ENCODE data around the gene MEGF11.
"Not testable (repeated sequence)": the region's sequence is repeated elsewhere in the genome, so short reads cannot be mapped to it uniquely, and the experiment has no call there.

MEGF11 gene

GRCh38 chr15:66025972-66026371 lies 227.6 kb downstream of the MEGF11 start:
- no peak for DNase-seq (ENCODE audit: low read depth)

DNA sequence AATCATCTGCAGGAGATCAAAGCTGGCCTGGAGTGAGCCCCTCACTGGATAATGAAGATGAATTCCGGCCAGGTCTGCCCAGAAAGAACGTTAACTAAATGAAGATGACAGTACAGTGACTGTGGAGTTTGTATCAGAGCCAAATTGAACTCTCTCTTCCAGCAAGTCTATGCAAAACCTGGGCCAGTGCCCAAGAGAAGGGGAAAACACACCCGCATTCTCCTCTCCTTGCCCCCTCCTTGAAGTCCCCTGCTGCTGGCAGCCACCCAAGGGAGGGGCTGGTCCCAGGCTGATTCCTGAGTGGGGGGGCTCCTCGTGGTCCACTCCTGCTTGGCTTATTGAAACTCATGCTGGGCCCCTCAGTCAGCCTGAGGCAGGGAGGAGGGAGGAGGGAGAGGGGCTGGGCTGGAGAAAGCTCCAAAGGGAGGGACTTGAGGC lies 228.5 kb downstream of the MEGF11 start:
- DNase-seq (ENCODE audit: low read depth) = no peak

- no peak for DNase-seq (ENCODE audit: low read depth)
Observed at GRCh38 chr15:66024116-66024515, 229.4 kb downstream of the MEGF11 start.

- no peak for DNase-seq (ENCODE audit: low read depth)
Observed at GRCh38 chr15:66023311-66023972, 230.1 kb downstream of the MEGF11 start.

DNA sequence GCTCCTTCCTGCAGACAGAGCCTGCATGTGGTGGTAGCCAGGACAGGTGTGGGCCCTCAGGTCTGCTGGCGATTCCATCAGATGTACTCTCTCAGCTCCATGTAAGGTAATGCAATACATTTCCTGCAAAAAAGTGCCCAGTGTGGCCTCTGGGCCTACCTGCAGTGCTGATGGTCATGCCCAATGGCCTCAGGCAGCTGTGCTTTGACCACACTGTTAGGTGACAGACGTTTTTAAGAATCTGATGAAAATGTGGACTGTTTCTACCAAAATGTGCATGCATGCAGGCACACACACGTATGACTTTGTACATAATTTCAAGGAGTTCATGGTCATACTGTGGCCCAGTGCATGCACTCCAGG lies 231.4 kb downstream of the MEGF11 start:
- no peak for DNase-seq (ENCODE audit: low read depth)

GRCh38 chr15:66021496-66022162 lies 231.9 kb downstream of the MEGF11 start:
- DNase-seq (ENCODE audit: low read depth) = no peak

DNA sequence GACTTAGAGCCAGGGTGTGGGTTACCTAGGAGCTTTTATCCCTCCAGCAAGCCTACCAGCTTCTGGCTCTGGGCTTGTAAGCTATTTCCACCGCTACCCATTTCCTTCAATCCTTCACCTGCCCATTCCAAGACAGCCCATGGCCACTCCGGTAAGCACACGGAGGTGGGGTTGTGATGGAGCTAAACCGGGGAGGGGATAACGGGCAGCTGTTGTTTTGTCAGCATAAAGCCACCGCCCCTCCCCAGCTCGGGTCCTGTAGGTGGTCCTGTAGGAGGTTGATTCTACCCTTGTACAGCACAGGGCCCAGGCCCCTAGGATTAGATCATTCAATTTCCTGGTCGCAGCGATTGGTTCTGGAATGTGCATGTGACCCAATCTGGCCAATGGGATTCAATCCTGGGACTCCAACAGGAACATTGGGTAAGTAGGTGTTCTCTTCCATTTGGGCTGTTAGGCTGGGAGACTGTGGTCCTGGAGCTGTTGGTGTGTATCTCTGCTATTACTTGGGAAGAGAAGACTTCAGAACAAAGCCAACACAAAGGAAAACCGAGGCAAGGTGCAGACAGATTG lies 233.6 kb downstream of the MEGF11 start:
- DNase-seq (ENCODE audit: low read depth) = no peak

GRCh38 chr15:66019368-66019767 lies 234.2 kb downstream of the MEGF11 start:
- no peak for DNase-seq (ENCODE audit: low read depth)

- DNase-seq (ENCODE audit: low read depth) = no peak
Observed at GRCh38 chr15:66018488-66018797, 235.1 kb downstream of the MEGF11 start.

DNA sequence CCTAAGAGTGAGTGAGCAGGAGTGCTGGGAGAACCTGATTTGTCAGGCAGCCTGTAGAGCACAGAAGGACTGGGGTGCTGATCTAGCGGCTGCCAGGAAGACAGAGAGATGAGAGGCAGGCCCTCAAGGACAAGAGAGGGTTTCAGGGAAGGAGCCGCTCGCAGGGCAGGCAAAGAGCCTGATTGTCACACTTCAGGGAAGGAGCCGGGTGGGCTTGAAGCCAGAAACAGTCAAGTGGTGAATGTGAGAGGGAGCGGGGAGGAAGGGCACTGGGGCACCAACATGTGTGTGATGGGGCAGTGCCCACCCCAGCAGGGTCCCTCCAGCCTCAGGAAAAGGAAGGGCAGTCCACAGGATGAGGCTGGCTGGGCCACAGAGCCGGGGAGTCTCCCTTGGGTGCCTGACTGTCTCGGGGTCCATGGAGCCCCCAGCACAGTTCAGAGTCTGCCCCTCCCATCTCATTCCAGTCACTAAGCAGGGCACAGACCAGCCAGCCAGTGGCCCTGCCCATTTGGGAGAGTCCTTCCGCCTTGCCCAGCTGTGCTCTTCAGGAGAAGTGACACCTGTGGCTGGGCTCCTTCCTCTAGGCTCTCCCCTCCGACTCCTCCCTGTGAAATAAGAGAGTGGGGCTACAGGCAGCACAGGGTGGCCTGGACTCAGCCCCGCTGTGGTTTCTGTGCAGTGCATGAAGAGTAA lies 235.6 kb downstream of the MEGF11 start:
- DNase-seq (ENCODE audit: low read depth) = no peak

- DNase-seq (ENCODE audit: low read depth) = no peak
Observed at GRCh38 chr15:66017000-66017399, 236.6 kb downstream of the MEGF11 start.

GRCh38 chr15:66016199-66016598 lies 237.4 kb downstream of the MEGF11 start:
- no peak for DNase-seq (ENCODE audit: low read depth)

GRCh38 chr15:66014635-66015182 lies 238.8 kb downstream of the MEGF11 start:
- DNase-seq (ENCODE audit: low read depth) = no peak

DNA sequence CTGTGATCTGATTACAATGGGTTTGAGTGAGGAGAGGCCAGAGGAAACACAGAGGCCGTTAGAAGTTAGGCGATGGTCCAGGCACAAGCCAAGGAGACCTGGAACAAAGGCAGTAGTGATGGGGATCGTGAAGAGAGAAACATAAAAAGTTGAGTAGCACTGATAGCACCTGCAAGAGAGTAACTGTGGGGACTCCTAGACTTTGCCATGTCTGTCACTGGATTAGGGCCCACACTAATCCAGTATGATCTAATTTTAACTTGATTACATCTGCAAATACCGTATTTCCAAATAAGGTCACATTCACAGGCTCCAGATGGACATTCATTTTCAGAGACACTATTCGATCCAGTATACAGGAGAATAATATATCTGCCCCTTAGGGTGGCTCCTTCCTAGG lies 239.5 kb downstream of the MEGF11 start:
- DNase-seq (ENCODE audit: low read depth) = no peak

- no peak for DNase-seq (ENCODE audit: low read depth)
Observed at GRCh38 chr15:66008940-66009562, 244.5 kb downstream of the MEGF11 start.

DNA sequence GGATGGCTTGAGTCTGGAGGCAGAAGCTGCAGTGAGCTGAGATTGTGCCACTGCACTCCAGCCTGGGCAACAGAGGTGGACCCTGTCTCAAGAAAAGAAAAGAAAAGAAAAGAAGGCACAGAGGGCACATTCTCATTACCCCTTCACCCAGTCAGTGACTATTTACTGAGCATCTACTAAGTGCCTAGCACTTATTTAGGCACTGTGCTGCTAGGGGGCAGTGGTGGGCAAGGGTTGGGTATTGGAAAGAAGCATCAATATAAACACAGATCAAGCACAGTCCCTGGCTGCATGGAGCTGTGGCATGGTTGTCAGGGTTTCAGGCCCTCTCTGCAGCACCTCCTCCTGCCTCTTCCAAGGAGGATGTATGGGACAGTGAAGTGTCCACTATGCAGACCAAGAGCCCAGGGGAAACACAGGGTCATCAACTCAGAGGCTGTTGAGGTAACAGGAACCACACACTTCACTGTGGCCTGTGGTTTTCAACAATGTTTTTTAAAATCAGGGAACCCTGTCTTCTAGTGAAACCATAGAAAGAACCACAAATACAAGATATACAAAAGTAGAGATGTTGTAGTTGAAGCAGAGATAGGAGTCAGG lies 245.8 kb downstream of the MEGF11 start:
- no peak for DNase-seq (ENCODE audit: low read depth)

- DNase-seq (ENCODE audit: low read depth) = no peak
Observed at GRCh38 chr15:66006986-66007385, 246.6 kb downstream of the MEGF11 start.

GRCh38 chr15:66004618-66005262 lies 248.8 kb downstream of the MEGF11 start:
- no peak for DNase-seq (ENCODE audit: low read depth)

- not testable (repeated sequence) for DNase-seq (ENCODE audit: low read depth)
Observed at GRCh38 chr15:66003129-66003528, 250.4 kb downstream of the MEGF11 start.

GRCh38 chr15:66001717-66002426 lies 251.7 kb downstream of the MEGF11 start:
- no peak for DNase-seq (ENCODE audit: low read depth)

- DNase-seq (ENCODE audit: low read depth) = no peak
Observed at GRCh38 chr15:66001042-66001441, 252.5 kb downstream of the MEGF11 start.

Measured in HS-5 (cell line).